Keratinocyte (primary cell): ENCODE data around the gene LRP1B.

ENCODE experiments used
- CTCF ChIP-seq, 3 experiments: IDR thresholded peaks in 1 of 3; conservative IDR thresholded peaks in 1 of 3; optimal IDR thresholded peaks in 1 of 3; 2 replicates in 2 of 3; 3 replicates in 1 of 3; pipeline versions ENCODE3 to v1.5.1; 2011; ENCODE audit warnings: low read length in 3 of 3, mild to moderate bottlenecking in 3 of 3, moderate library complexity in 2 of 3, control low read depth in 1 of 3, inconsistent platforms in 1 of 3; ENCODE audit not compliant: insufficient read depth in 2 of 3; ENCODE audit errors: extremely low read depth in 1 of 3
- EZH2 ChIP-seq: IDR thresholded peaks from one replicate; pipeline ENCODE4 v1.6.1; 2012; ENCODE audit warnings: inconsistent platforms, mild to moderate bottlenecking, low read length, moderate library complexity

DNA sequence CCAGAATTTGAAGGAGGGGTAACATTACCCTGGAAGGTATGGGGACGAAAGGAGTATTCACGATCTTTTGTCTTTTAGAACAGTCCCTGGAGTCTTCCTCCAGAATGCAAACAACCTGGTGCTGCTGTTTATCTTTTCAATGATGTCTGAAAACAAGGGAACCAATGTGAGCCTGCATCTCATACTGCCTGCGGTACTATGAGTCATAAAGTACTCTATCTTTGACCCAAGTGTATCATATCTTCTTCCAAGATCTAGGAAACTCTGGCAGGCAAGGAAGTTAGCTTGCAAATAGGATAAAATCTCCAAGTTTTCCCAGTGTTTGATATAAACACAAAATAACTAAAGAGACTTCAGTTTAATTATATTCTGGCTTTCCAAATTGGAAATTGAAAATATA, 968.5 kb downstream of the LRP1B start:
- TF ChIP-seq CTCF (optimal IDR thresholded peaks at IDR 0.05 in 1 of 3, IDR thresholded peaks at IDR 0.05 in 1 of 3, conservative IDR thresholded peaks at IDR 0.05 in 1 of 3; ENCODE audit: extremely low read depth in 1 of 3, insufficient read depth in 2 of 3, low read length in 3 of 3), result no peak
- TF ChIP-seq EZH2, result no peak
